Large intestine (tissue), 3 donors: ENCODE measurements around the gene ALPK1. TPM values are rescaled to one million over a fixed set of nuclear protein-coding genes. Genes with fewer than 3 reads are reported as not detected.
"Not testable (repeated sequence)": the region's sequence is repeated elsewhere in the genome, so short reads cannot be mapped to it uniquely, and the experiment has no call there.

ENCODE experiments used
- DNase-seq, 2 donors: peaks; one replicate each; pipeline versions ENCODE4 v3.0.0 to v3.0.0-alpha.2; 2013
- H3K27ac ChIP-seq: one replicate; pipeline ENCODE4 v1.5.1; 2013; ENCODE audit warnings: low read length
- H3K27me3 ChIP-seq: 2 replicates; pipeline ENCODE4 v1.6.1; 2013; ENCODE audit warnings: low read length; ENCODE audit not compliant: control insufficient read depth, insufficient read depth
- H3K36me3 ChIP-seq: 2 replicates; pipeline ENCODE4 v1.6.1; 2013; ENCODE audit warnings: low read length; ENCODE audit not compliant: control insufficient read depth, insufficient read depth
- H3K4me1 ChIP-seq: one replicate; pipeline ENCODE4 v1.6.1; 2013; ENCODE audit warnings: low read length; ENCODE audit not compliant: control insufficient read depth, insufficient read depth
- H3K4me3 ChIP-seq: one replicate; pipeline ENCODE4 v1.5.1; 2013; ENCODE audit warnings: low read length
- H3K9me3 ChIP-seq: one replicate; pipeline ENCODE4 v1.6.1; 2013; ENCODE audit warnings: mild to moderate bottlenecking, low read depth, low read length, moderate library complexity; ENCODE audit not compliant: control insufficient read depth
- WGBS: methylation state at CpG from one replicate; pipeline ENCODE4 v1.1.5; 2013; ENCODE audit warnings: low lambda C conversion rate; ENCODE audit not compliant: insufficient coverage; 5-methylcytosine and 5-hydroxymethylcytosine counted together
- polyA plus RNA-seq: library from polyadenylated mRNA; unstranded; fragments of 120-200 nt; gene quantifications from one replicate; pipeline ENCODE4 v1.2.1, GENCODE V29; 2013

ALPK1 gene
- polyA plus RNA-seq, 1 donor: 25.5 TPM

- DNase-seq: no peak
- Histone ChIP-seq H3K27ac (no peak overlapping the region), H3K4me1 (no peaks in the 10 kb centered on the region), H3K9me3 (no peaks in the 10 kb centered on the region), H3K36me3 (peaks cover 17% of the 10 kb centered on the region), H3K4me3 (no peak overlapping the region), H3K27me3 (no peaks in the 10 kb centered on the region)
- WGBS: no CpG with 5 or more reads among the region's 4 CpGs
These were observed 22.2 kb upstream of the ALPK1 start for GRCh38 chr4:112274959-112275358.

GRCh38 chr4:112276113-112276512 lies 21.1 kb upstream of the ALPK1 start:
- no peaks in the 10 kb centered on the region for H3K9me3 ChIP-seq
- no peak overlapping the region for H3K4me3 ChIP-seq
- WGBS: no CpG with 5 or more reads among the region's 3 CpGs
- H3K27ac ChIP-seq: no peak overlapping the region
- no peaks in the 10 kb centered on the region for H3K4me1 ChIP-seq
- peaks cover 13% of the 10 kb centered on the region for H3K36me3 ChIP-seq
- no peaks in the 10 kb centered on the region for H3K27me3 ChIP-seq
- DNase-seq: no peak

GRCh38 chr4:112277220-112277619 lies 19.9 kb upstream of the ALPK1 start:
- H3K27ac ChIP-seq: no peak overlapping the region
- H3K4me3 ChIP-seq: no peak overlapping the region
- no peaks in the 10 kb centered on the region for H3K27me3 ChIP-seq
- WGBS: 89% methylated on average over 1 of the region's 3 CpGs
- H3K36me3 ChIP-seq: peaks cover 10% of the 10 kb centered on the region
- H3K9me3 ChIP-seq: no peaks in the 10 kb centered on the region
- no peak for DNase-seq
- no peaks in the 10 kb centered on the region for H3K4me1 ChIP-seq

- Histone ChIP-seq H3K4me3 (no peak overlapping the region), H3K36me3 (peaks cover 10% of the 10 kb centered on the region), H3K27me3 (no peaks in the 10 kb centered on the region), H3K9me3 (no peaks in the 10 kb centered on the region), H3K4me1 (peaks cover 4% of the 10 kb centered on the region), H3K27ac (no peak overlapping the region)
- 95% methylated on average over 7 of the region's 10 CpGs for WGBS
- DNase-seq: no peak
These were observed 19.3 kb upstream of the ALPK1 start for GRCh38 chr4:112277705-112278448.

GRCh38 chr4:112279025-112279881 lies 17.9 kb upstream of the ALPK1 start:
- no peak overlapping the region for H3K4me3 ChIP-seq

GRCh38 chr4:112279882-112280315 lies 17.3 kb upstream of the ALPK1 start:
- H3K4me1 ChIP-seq: peaks cover 15% of the 10 kb centered on the region
- WGBS: no CpG with 5 or more reads among the region's 7 CpGs
- H3K36me3 ChIP-seq: peaks cover 10% of the 10 kb centered on the region
- DNase-seq: no peak
- H3K27ac ChIP-seq: no peak overlapping the region
- H3K27me3 ChIP-seq: no peaks in the 10 kb centered on the region
- no peak overlapping the region for H3K4me3 ChIP-seq
- no peaks in the 10 kb centered on the region for H3K9me3 ChIP-seq

More at GRCh38 chr4:112279025-112279881, 17.9 kb upstream of the ALPK1 start:
- 56% methylated on average over 4 of the region's 10 CpGs for WGBS
- Histone ChIP-seq H3K27ac (no peak overlapping the region), H3K36me3 (peaks cover 10% of the 10 kb centered on the region), H3K9me3 (no peaks in the 10 kb centered on the region), H3K27me3 (no peaks in the 10 kb centered on the region), H3K4me1 (peaks cover 14% of the 10 kb centered on the region)
- no peak for DNase-seq

- no peak overlapping the region for H3K4me3 ChIP-seq
- no peak overlapping the region for H3K27ac ChIP-seq
- H3K4me1 ChIP-seq: peaks cover 15% of the 10 kb centered on the region
- H3K9me3 ChIP-seq: no peaks in the 10 kb centered on the region
- 83% methylated on average over 1 of the region's 5 CpGs for WGBS
- H3K36me3 ChIP-seq: peaks cover 6% of the 10 kb centered on the region
- DNase-seq: no peak
- no peaks in the 10 kb centered on the region for H3K27me3 ChIP-seq
These were observed 16.6 kb upstream of the ALPK1 start for GRCh38 chr4:112280386-112281056.

- no CpG with 5 or more reads among the region's 2 CpGs for WGBS
- H3K27ac ChIP-seq, DNase-seq, H3K4me3 ChIP-seq, H3K36me3 ChIP-seq, H3K9me3 ChIP-seq, H3K27me3 ChIP-seq: not testable (repeated sequence)
- peaks cover 26% of the 10 kb centered on the region for H3K4me1 ChIP-seq
These were observed 15.2 kb upstream of the ALPK1 start for GRCh38 chr4:112281895-112282398.

GRCh38 chr4:112282860-112283667 lies 14.1 kb upstream of the ALPK1 start:
- Histone ChIP-seq H3K27ac (peak overlapping the region; percentile 61), H3K36me3 (no peaks in the 10 kb centered on the region), H3K4me3 (no peak overlapping the region), H3K4me1 (peaks cover 35% of the 10 kb centered on the region), H3K27me3 (no peaks in the 10 kb centered on the region), H3K9me3 (no peaks in the 10 kb centered on the region)
- peak in 1 of 2 donors; percentile 26 for DNase-seq
- no CpG with 5 or more reads among the region's 4 CpGs for WGBS
